HG03354 (cell line): Measurements from ENCODE around the gene FBXL17.
"Not testable (repeated sequence)": the region's sequence is repeated elsewhere in the genome, so short reads cannot be mapped to it uniquely, and the experiment has no call there.

Experiments used
- ATAC-seq: cut with Tn5 transposase; IDR thresholded peaks from one replicate; pipeline ENCODE4 v1.9.1; 2021; ENCODE audit warnings: mild to moderate bottlenecking; ENCODE audit not compliant: unreplicated experiment, poor library complexity, severe bottlenecking

The FBXL17 gene

DNA sequence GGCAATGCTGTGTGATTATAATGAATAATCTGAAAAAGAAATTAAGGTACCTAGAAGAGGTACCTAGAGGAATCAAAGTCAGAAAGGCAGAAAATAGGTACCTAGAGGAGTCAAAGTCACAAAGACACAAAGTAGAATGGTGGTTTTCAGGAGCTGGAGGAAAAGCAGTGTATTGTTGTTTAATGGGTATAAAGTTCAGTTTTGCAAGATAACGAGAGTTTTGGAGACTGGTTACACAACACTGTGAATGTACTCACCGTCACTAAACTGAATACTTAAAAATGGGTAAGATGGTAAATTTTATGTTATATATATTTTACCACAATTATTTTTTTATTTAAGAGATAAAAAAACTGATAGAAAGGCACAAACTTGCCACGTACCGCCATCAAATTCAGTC, 57.0 kb downstream of the FBXL17 start:
- no peak for ATAC-seq

DNA sequence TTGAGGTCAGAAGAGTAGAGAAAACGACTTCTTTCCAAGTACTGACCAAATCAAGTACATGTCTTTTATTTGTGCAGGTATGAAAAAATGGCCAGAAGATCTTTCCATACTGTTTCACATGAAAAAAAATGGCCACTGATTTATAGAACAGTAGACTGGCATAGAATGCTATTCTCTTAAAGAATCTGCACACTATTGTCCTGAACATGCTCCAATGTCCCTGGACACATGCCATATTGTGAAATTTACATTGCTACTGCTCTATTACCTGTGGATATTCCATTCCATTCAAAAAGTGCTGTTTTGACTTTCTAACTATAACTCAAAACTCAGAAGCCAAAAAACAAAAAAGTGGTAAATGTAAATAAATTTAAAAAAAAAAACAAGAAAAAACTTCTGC, 60.6 kb downstream of the FBXL17 start:
- ATAC-seq, result no peak

DNA sequence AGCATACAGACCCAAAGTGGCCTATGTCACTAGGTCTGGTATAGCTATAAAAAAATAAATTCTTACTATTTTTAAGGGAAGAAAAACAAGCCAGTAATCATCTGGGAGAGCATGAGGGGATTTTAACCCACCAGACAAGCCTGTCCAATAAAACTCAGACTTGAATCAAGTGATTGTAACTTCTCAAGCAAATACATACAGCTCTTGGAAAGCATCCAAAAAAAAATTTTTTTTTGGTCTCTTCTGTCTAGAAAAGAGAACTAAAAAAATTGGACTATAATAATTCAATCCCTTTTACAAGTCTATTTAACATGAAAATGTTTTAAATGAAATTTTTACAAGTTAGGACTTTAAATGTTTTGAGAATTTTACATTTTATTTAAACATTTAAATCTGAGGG, 61.7 kb downstream of the FBXL17 start:
- no peak for ATAC-seq

GRCh38 chr5:108315829-108316228, 66.1 kb downstream of the FBXL17 start:
- no peak for ATAC-seq

GRCh38 chr5:108312258-108312657, 69.6 kb downstream of the FBXL17 start:
- ATAC-seq, result no peak

- no peak for ATAC-seq
Observed at GRCh38 chr5:108311682-108312081, 70.2 kb downstream of the FBXL17 start.

GRCh38 chr5:108303611-108304010, 78.3 kb downstream of the FBXL17 start:
- no peak for ATAC-seq

DNA sequence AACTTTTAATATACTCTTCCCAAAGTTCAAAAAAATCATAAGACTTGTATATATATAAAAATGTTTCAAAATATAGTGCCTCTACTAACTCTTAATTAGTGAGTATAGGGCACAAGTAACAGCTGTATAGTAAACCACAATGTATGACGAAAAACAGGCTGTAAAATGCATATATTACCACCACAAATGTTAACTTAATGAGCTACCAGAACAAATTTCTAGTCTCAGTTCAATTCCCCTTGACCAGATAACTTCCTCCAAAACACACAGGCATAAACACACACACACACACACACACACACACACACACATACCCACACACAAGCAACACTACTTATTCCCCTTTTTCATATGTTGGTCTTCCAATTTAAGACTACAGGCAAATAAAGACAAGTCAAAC, 78.8 kb downstream of the FBXL17 start:
- ATAC-seq, result no peak

- no peak for ATAC-seq
Observed at GRCh38 chr5:108297042-108297601, 84.8 kb downstream of the FBXL17 start.

DNA sequence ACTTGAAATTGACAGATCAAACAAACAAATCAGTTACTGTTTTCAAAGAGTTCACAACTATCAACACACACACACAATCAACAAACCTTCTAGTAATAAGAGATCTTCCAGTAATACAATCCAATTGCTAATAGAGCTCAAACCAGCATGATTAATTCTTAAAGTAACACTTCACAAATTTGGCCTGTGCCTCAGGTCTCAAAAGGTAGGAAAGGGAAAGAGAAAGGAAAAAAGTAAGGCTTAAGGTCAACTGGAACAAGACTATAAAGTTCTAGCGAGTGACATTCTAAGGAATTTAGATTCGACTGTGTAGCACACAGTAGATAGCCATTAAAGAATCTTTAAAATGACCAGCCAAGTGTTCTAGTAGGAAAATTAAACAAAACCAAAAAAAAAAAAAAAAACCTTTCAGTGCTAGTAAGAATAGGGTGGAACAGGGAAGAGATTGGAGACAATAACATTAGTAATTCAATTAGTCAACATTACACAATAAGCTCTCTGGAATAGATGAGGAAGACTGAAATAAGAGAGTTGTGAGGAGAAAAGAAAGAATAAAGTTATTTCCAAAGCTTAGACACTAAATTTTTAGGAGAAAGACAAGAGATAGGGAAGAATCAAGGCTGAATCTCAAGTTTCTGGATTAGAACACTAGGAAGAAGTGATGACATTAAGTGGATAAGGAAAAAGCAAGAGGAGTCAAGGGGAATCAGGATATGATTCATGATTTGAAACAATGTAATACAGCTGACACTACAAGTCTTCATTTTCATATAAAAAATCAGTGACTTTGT, 86.1 kb downstream of the FBXL17 start:
- no peak for ATAC-seq

DNA sequence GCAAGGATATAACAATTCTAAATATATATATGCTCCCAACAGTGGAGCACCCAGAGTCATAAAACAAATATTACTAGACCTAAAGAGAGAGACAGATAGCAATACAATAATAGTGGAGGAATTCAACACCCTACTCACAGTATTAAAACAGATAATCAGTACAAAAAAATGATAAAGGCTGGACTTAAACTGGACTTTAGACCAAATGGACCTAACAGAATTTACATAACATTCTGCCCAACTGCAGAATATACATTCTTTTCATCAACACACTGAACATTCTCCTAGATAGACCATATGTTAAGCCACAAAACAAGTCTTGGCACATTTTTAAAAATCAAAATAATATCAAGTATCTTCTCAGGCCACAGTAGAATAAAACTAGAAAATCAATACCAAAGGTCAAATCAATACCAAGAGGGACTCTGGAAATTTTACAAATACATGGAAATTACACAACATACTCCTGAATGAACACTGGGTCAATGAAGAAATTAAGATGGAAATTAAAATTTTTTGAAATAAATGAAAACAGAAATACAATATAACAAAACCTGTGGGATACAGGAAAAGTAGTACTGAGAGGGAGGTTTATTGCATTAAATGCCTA, 100.8 kb downstream of the FBXL17 start:
- no peak for ATAC-seq

DNA sequence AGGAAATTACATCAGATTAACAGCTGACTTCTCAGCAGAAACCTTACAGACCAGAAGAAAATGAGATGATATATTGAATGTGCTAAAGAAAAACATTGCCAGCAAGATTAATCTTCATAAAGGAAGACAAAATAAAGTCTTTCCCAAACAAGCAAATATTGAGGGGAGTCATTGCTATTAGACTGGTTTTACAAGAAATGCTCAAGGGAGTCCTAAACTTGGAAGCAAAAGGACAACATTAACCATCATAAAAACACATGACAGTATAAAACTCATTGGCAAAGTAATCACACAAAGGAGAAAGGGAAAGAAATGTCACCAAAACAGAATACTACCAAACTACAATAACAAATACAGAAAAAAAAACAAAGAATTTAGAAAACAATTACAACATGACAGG, 101.7 kb downstream of the FBXL17 start:
- ATAC-seq, result no peak

DNA sequence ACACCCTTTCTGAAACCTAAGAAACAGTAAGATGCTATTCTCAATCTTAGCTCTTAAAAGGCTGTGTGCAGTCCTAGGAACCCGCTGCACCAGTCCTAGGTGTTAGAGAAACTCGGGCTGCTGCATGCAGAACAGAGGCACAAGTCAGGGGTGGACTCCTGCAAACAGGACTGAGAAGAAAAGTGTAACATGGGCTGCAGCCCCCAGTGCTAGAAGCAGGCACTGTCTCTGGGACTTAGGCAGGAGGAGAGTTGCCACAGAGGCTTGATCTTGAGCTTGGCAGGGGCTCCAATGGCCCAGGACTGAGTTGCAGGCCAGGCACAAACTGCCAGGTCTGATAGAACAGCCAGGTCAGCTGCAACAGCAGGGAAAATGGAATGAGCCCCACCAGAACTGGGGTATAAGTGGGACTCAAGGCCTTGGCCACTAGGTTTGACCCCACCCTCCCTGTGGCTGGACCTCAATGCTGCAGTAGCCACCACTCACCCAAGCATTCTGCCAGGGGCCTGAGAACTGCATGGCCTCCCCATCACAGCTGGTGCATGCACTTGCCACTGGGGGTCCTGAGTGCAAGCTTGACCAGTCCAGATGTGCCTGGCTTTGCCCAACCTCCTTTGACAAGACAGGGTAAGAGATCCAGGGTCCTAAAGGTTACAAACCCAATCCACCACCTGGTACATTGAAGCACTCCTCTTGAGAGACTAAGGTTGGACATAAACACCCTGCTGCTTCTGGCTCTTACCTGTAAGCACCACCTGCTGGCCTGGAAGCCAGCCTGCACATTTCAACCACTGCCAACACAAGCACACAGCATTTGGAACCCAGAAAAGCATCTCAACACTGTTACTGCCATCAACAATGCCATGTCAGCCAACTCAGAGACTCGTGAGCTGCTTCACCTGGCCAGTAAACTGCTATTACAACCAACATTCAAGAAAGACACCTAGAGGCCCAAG, 103.3 kb downstream of the FBXL17 start:
- no peak for ATAC-seq

DNA sequence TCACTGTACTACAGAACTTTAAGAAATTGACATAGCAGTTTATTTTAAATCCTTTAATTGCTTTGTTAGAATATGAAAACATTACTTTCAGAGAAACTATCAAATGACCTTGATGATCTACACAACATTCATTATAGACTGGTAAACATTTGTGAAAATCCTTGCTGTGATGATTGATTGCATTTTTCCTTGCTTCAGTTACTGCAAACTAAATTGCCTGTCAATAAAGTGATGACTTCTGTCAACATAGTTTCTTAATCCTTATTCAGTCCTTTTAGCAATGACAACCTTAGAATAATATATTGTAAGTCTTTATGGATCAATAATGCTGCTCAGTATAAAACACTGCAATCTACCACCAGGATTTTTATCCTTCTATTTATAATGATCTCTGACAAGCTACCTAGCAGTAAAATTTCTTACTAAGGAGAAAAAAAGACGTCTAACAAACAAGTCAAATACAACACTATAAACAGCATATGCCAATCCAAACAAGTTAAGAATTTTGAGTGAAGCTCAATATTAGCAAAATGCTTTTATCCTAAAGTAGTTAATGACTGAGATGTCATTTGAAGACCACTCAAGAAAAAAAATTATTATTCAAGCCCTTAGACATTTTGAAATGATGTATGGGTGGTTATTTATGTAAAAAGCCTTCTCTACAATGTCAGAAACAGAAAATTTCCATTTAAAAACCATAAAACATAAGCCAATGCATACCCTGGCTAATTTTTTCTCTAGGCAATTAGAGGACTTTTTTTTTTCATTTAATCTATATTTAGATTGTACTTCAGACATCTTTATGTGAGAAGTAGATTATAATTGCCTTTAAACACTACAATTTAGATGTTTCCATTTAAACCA, 105.5 kb downstream of the FBXL17 start:
- no peak for ATAC-seq

DNA sequence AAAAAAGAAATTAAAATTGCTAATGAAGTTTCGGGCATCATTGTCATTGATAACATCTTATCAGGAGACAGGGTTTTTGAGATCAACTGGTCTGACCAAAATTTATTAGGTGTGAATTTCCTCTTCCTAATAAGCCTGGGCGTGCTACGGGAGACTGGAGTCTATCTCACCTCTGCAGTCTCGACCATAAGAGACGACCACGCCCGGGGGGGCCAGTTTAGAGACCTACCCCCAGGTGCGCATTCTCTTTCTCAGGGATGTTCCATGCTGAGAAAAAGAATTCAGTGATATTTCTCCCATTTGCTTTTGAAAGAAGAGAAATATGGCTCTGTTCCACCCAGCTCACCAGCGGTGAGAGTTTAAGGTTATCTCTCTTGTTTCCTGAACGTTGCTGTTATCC, 107.8 kb downstream of the FBXL17 start:
- not testable (repeated sequence) for ATAC-seq

GRCh38 chr5:108271127-108271526, 110.8 kb downstream of the FBXL17 start:
- ATAC-seq, result no peak

GRCh38 chr5:108266242-108266641, 115.7 kb downstream of the FBXL17 start:
- ATAC-seq, result no peak

GRCh38 chr5:108264533-108264932, 117.4 kb downstream of the FBXL17 start:
- no peak for ATAC-seq

- no peak for ATAC-seq
Observed at GRCh38 chr5:108263338-108263737, 118.6 kb downstream of the FBXL17 start.
